Measurements from ENCODE around the gene LIPI.

The LIPI gene

GRCh38 chr21:14097881-14098499, 112.8 kb downstream of the LIPI start:
- Histone ChIP-seq H4K20me1 (ENCODE audit: insufficient read depth, low read length) (no peaks in the 10 kb centered on the region), H3K4me3 (ENCODE audit: low read depth in 1 of 2, low read length in 2 of 2) (no peak overlapping the region), H3K79me2 (ENCODE audit: insufficient read depth, low read length) (no peaks in the 10 kb centered on the region), H3K27ac (ENCODE audit: low read length) (no peak overlapping the region), H3K9me3 (ENCODE audit: insufficient read depth, low read length, severe bottlenecking) (no peaks in the 10 kb centered on the region), H3K36me3 (ENCODE audit: insufficient read depth, low read length) (peaks cover 52% of the 10 kb centered on the region), H2AFZ (ENCODE audit: low read depth, low read length) (no peak overlapping the region), H3K9ac (ENCODE audit: low read depth, low read length) (no peak overlapping the region), H3K4me2 (ENCODE audit: insufficient read depth, low read length) (no peak overlapping the region), H3K4me1 (ENCODE audit: insufficient read depth, low read length) (no peaks in the 10 kb centered on the region), H3K27me3 (ENCODE audit: insufficient read depth, low read length, poor library complexity) (no peaks in the 10 kb centered on the region)
- DNase-seq (no peak), ATAC-seq (ENCODE audit: insufficient read depth, low read depth) (no peak)
- TF ChIP-seq EZH2 (IDR thresholded peaks at IDR 0.05; ENCODE audit: borderline replicate concordance, low read depth, low read length, severe bottlenecking): no peak
- TF ChIP-seq, protein P1, sequence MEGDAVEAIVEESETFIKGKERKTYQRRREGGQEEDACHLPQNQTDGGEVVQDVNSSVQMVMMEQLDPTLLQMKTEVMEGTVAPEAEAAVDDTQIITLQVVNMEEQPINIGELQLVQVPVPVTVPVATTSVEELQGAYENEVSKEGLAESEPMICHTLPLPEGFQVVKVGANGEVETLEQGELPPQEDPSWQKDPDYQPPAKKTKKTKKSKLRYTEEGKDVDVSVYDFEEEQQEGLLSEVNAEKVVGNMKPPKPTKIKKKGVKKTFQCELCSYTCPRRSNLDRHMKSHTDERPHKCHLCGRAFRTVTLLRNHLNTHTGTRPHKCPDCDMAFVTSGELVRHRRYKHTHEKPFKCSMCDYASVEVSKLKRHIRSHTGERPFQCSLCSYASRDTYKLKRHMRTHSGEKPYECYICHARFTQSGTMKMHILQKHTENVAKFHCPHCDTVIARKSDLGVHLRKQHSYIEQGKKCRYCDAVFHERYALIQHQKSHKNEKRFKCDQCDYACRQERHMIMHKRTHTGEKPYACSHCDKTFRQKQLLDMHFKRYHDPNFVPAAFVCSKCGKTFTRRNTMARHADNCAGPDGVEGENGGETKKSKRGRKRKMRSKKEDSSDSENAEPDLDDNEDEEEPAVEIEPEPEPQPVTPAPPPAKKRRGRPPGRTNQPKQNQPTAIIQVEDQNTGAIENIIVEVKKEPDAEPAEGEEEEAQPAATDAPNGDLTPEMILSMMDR (IDR thresholded peaks at IDR 0.05; ENCODE audit: borderline replicate concordance, extremely low read depth, low read length, poor library complexity, severe bottlenecking): no peak

DNA sequence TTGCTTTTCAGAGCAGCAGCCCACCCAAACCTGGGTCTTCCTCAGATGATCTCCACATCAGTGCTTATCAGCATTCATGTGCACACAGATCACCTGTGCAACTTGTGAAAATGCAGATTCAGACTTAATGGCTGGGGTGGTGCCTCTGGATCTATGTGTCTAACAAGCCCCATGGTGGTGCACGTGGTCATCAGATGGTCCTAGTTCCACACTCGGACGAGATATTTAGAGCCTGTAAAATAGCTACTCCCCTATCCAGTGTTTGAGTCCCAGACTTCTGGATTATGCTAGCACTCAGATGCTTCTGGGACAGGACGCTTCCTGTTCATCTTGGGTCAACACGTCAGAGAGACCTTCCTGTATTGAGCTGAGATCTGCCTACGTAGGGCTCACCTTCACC, 114.2 kb downstream of the LIPI start:
- peaks cover 56% of the 10 kb centered on the region for H3K36me3 ChIP-seq (ENCODE audit: insufficient read depth, low read length)

DNA sequence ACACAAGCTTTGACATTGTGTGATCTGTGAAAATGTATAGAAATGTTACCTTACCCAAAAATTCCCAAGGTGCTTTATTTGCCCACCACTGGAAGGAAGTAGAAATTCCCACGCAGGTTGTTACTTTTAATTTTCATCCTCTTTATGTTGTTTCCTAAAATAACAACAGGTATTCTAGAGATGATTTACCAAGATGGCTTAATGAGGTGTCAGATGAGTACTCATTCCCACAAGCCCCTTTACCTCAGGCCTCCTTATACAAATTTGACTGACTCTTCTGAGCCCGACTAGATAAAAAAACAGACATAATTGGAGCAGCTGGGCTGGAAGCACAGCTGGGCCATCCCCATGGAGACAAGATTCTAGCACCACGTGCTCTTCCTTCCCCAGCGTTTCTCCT, 114.6 kb downstream of the LIPI start:
- Histone ChIP-seq H3K4me2 (ENCODE audit: insufficient read depth, low read length) (no peak overlapping the region), H3K4me3 (ENCODE audit: low read depth in 1 of 2, low read length in 2 of 2) (no peak overlapping the region), H3K9ac (ENCODE audit: low read depth, low read length) (no peak overlapping the region), H3K79me2 (ENCODE audit: insufficient read depth, low read length) (no peaks in the 10 kb centered on the region), H3K27ac (ENCODE audit: low read length) (no peak overlapping the region), H3K27me3 (ENCODE audit: insufficient read depth, low read length, poor library complexity) (no peaks in the 10 kb centered on the region), H2AFZ (ENCODE audit: low read depth, low read length) (no peak overlapping the region), H3K9me3 (ENCODE audit: insufficient read depth, low read length, severe bottlenecking) (no peaks in the 10 kb centered on the region), H4K20me1 (ENCODE audit: insufficient read depth, low read length) (no peaks in the 10 kb centered on the region), H3K4me1 (ENCODE audit: insufficient read depth, low read length) (no peaks in the 10 kb centered on the region), H3K36me3 (ENCODE audit: insufficient read depth, low read length) (peaks cover 54% of the 10 kb centered on the region)
- TF ChIP-seq, protein P1 (IDR thresholded peaks at IDR 0.05; ENCODE audit: borderline replicate concordance, extremely low read depth, low read length, poor library complexity, severe bottlenecking): no peak
- TF ChIP-seq EZH2 (IDR thresholded peaks at IDR 0.05; ENCODE audit: borderline replicate concordance, low read depth, low read length, severe bottlenecking): no peak
- DNase-seq (no peak), ATAC-seq (ENCODE audit: insufficient read depth, low read depth) (no peak)

More for the DNA sequence above, 114.2 kb downstream of the LIPI start:
- Histone ChIP-seq H3K9me3 (ENCODE audit: insufficient read depth, low read length, severe bottlenecking) (no peaks in the 10 kb centered on the region), H3K4me2 (ENCODE audit: insufficient read depth, low read length) (no peak overlapping the region), H3K79me2 (ENCODE audit: insufficient read depth, low read length) (no peaks in the 10 kb centered on the region), H4K20me1 (ENCODE audit: insufficient read depth, low read length) (no peaks in the 10 kb centered on the region), H3K4me1 (ENCODE audit: insufficient read depth, low read length) (no peaks in the 10 kb centered on the region), H3K27ac (ENCODE audit: low read length) (no peak overlapping the region), H3K9ac (ENCODE audit: low read depth, low read length) (no peak overlapping the region), H3K4me3 (ENCODE audit: low read depth in 1 of 2, low read length in 2 of 2) (no peak overlapping the region), H2AFZ (ENCODE audit: low read depth, low read length) (no peak overlapping the region), H3K27me3 (ENCODE audit: insufficient read depth, low read length, poor library complexity) (no peaks in the 10 kb centered on the region)
- DNase-seq: no peak
- ATAC-seq (ENCODE audit: insufficient read depth, low read depth): no peak
- TF ChIP-seq, protein P1 (IDR thresholded peaks at IDR 0.05; ENCODE audit: borderline replicate concordance, extremely low read depth, low read length, poor library complexity, severe bottlenecking): no peak
- TF ChIP-seq EZH2 (IDR thresholded peaks at IDR 0.05; ENCODE audit: borderline replicate concordance, low read depth, low read length, severe bottlenecking): no peak

Data from DND-41 (cell line).